ENCODE data around the gene ADAMTS2. TPM values are rescaled to one million over a fixed set of nuclear protein-coding genes. Genes with fewer than 3 reads are reported as not detected.

ADAMTS2 gene
- total RNA-seq, 1 donor from 2014 or later = 23.5 TPM

DNA sequence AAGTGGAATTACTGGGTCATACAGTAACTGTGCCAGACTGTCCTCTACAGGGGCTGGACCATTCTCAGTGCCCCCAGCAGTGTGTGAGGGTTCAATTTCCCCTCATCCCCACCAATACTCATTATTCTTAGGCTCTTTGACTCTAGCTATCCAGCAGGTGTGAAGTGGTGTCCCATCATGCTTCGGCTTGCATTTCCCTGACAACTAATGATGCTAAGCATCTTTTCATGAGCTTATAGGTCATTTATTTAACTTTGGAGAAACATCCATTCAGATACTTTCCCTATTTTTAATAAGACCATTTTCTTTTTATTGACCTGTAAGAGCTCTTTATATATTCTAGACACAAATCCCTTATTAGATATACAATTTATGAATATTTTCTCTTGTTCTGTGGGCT, 63.6 kb downstream of the ADAMTS2 start:
- H3K4me3 Mint-ChIP-seq (ENCODE audit: unreplicated experiment) = no peak overlapping the region
- DNase-seq = no peak
- H3K4me1 Mint-ChIP-seq (ENCODE audit: low read depth, unreplicated experiment) = peaks cover 32% of the 10 kb centered on the region
- peaks cover 13% of the 10 kb centered on the region for H3K27me3 Mint-ChIP-seq (ENCODE audit: unreplicated experiment)
- H3K27ac Mint-ChIP-seq (ENCODE audit: unreplicated experiment) = no peak overlapping the region
- H3K36me3 Mint-ChIP-seq (ENCODE audit: unreplicated experiment) = peaks cover 13% of the 10 kb centered on the region
- TF ChIP-seq CTCF (IDR thresholded peaks at IDR 0.05; ENCODE audit: partially characterized antibody, unreplicated experiment) = no peak
- peaks cover 14% of the 10 kb centered on the region for H3K9me3 Mint-ChIP-seq (ENCODE audit: unreplicated experiment)

DNA sequence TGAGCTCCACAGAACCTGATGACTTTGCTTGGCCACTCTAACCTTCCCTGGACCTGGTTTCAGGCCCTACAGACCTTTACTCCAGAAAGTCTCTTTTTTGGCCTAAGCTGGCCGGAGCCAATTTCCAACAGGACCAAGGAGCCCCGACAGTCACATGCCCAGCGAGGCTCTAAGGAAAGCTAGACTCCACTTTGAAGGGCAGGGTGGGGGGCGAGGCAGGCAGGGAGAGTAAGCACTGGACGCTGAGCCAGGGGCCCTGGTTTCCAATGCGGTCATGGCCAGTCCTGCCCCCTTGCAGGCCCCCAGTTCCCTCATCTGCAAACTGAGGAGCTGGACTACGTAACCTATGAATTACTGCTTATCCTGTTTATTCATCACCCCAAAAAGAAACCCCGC, 65.2 kb downstream of the ADAMTS2 start:
- peak; percentile 12 for DNase-seq
- Mint-ChIP-seq H3K27ac (ENCODE audit: unreplicated experiment) (no peak overlapping the region), H3K4me1 (ENCODE audit: low read depth, unreplicated experiment) (peaks cover 19% of the 10 kb centered on the region), H3K27me3 (ENCODE audit: unreplicated experiment) (peaks cover 5% of the 10 kb centered on the region), H3K4me3 (ENCODE audit: unreplicated experiment) (no peak overlapping the region), H3K36me3 (ENCODE audit: unreplicated experiment) (peaks cover 13% of the 10 kb centered on the region), H3K9me3 (ENCODE audit: unreplicated experiment) (peaks cover 5% of the 10 kb centered on the region)
- no peak for TF ChIP-seq CTCF (IDR thresholded peaks at IDR 0.05; ENCODE audit: partially characterized antibody, unreplicated experiment)

GRCh38 chr5:179279347-179280094, 65.7 kb downstream of the ADAMTS2 start:
- TF ChIP-seq CTCF (IDR thresholded peaks at IDR 0.05; ENCODE audit: partially characterized antibody, unreplicated experiment) = no peak
- Mint-ChIP-seq H3K4me1 (ENCODE audit: low read depth, unreplicated experiment) (peaks cover 15% of the 10 kb centered on the region), H3K27me3 (ENCODE audit: unreplicated experiment) (peaks cover 8% of the 10 kb centered on the region), H3K36me3 (ENCODE audit: unreplicated experiment) (peaks cover 13% of the 10 kb centered on the region), H3K4me3 (ENCODE audit: unreplicated experiment) (no peak overlapping the region), H3K27ac (ENCODE audit: unreplicated experiment) (peak overlapping the region; percentile 7), H3K9me3 (ENCODE audit: unreplicated experiment) (peaks cover 5% of the 10 kb centered on the region)
- no peak for DNase-seq

GRCh38 chr5:179278546-179278945, 66.7 kb downstream of the ADAMTS2 start:
- Mint-ChIP-seq H3K4me1 (ENCODE audit: low read depth, unreplicated experiment) (peaks cover 16% of the 10 kb centered on the region), H3K9me3 (ENCODE audit: unreplicated experiment) (peaks cover 5% of the 10 kb centered on the region), H3K4me3 (ENCODE audit: unreplicated experiment) (peak overlapping the region; percentile 2), H3K27me3 (ENCODE audit: unreplicated experiment) (peaks cover 8% of the 10 kb centered on the region), H3K27ac (ENCODE audit: unreplicated experiment) (peak overlapping the region; percentile 7), H3K36me3 (ENCODE audit: unreplicated experiment) (peaks cover 13% of the 10 kb centered on the region)
- no peak for DNase-seq
- no peak for TF ChIP-seq CTCF (IDR thresholded peaks at IDR 0.05; ENCODE audit: partially characterized antibody, unreplicated experiment)

DNA sequence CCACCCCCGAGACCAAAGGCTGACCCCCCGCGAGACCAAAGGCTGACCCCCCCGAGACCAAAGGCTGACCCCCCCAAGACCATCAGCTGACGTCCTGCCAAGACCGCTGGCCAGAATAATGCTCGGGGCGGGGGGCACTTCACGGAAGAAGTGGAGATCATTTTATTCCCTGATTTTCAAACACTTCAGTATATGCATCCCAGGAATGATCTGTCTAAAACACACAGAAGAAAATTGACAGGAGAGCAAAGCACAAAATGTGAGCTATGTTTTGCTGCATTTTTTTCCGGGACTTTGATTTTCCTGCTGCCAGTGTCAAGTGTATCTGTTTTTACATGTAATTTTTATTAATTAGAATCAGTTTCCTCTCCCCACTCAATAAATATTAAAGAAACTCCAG, 67.1 kb downstream of the ADAMTS2 start:
- Mint-ChIP-seq H3K36me3 (ENCODE audit: unreplicated experiment) (peaks cover 13% of the 10 kb centered on the region), H3K27ac (ENCODE audit: unreplicated experiment) (peak overlapping the region; percentile 7), H3K4me1 (ENCODE audit: low read depth, unreplicated experiment) (peaks cover 20% of the 10 kb centered on the region), H3K9me3 (ENCODE audit: unreplicated experiment) (peaks cover 5% of the 10 kb centered on the region), H3K4me3 (ENCODE audit: unreplicated experiment) (peak overlapping the region; percentile 2), H3K27me3 (ENCODE audit: unreplicated experiment) (peaks cover 8% of the 10 kb centered on the region)
- no peak for DNase-seq
- no peak for TF ChIP-seq CTCF (IDR thresholded peaks at IDR 0.05; ENCODE audit: partially characterized antibody, unreplicated experiment)

Data from glutamatergic neuron (in vitro differentiated cells).